Suppressor macrophage treated with lipopolysaccharide for 1 hour (primary cell): ENCODE results near the gene DST.

Source experiments
- DNase-seq, 3 donors: peaks; one replicate each; pipeline ENCODE4 v3.0.0-alpha.2; 2020 to 2022

Gene DST

GRCh38 chr6:56479381-56479780 is 163.3 kb downstream of the DST start:
- no peak for DNase-seq

GRCh38 chr6:56478202-56478601 is 164.5 kb downstream of the DST start:
- no peak for DNase-seq

- DNase-seq, result no peak
Observed at GRCh38 chr6:56477241-56477640, 165.4 kb downstream of the DST start.

GRCh38 chr6:56475736-56476457 is 166.8 kb downstream of the DST start:
- DNase-seq, result no peak

GRCh38 chr6:56474532-56474931 is 168.2 kb downstream of the DST start:
- DNase-seq, result no peak

- no peak for DNase-seq
Observed at GRCh38 chr6:56463443-56463842, 179.2 kb downstream of the DST start.

GRCh38 chr6:56459030-56459805 is 183.5 kb downstream of the DST start:
- no peak for DNase-seq

GRCh38 chr6:56458324-56458884 is 184.3 kb downstream of the DST start:
- DNase-seq, result no peak

GRCh38 chr6:56456785-56457184 is 185.9 kb downstream of the DST start:
- DNase-seq, result no peak

GRCh38 chr6:56450882-56451739 is 191.6 kb downstream of the DST start:
- no peak for DNase-seq

- no peak for DNase-seq
Observed at GRCh38 chr6:56450376-56450775, 192.3 kb downstream of the DST start.

- no peak for DNase-seq
Observed at GRCh38 chr6:56448046-56448445, 194.6 kb downstream of the DST start.

- no peak for DNase-seq
Observed at GRCh38 chr6:56445818-56446217, 196.9 kb downstream of the DST start.

- no peak for DNase-seq
Observed at GRCh38 chr6:56444855-56445254, 197.8 kb downstream of the DST start.

GRCh38 chr6:56440551-56440981 is 202.1 kb downstream of the DST start:
- DNase-seq, result no peak

GRCh38 chr6:56437171-56437900 is 205.4 kb downstream of the DST start:
- no peak for DNase-seq

- no peak for DNase-seq
Observed at GRCh38 chr6:56435754-56436153, 206.9 kb downstream of the DST start.

GRCh38 chr6:56435326-56435725 is 207.4 kb downstream of the DST start:
- DNase-seq, result no peak

- peak in 1 of 3 donors; percentile 35 for DNase-seq
Observed at GRCh38 chr6:56434606-56435005, 208.1 kb downstream of the DST start.

GRCh38 chr6:56433119-56433518 is 209.6 kb downstream of the DST start:
- DNase-seq, result no peak

- DNase-seq, result no peak
Observed at GRCh38 chr6:56432194-56432593, 210.5 kb downstream of the DST start.
